Renal cortex interstitium (tissue), 11 donors: Measurements from ENCODE around the gene TCEA2. TPM values are rescaled to one million over a fixed set of nuclear protein-coding genes. Genes with fewer than 3 reads are reported as not detected.

Source experiments
- DNase-seq, 11 donors: peaks; one replicate each; pipeline ENCODE4 v3.0.0-alpha.2; 2013; ENCODE audit warnings: low read depth in 9 of 11, low spot score in 4 of 11; ENCODE audit errors: extremely low read depth in 1 of 11
- polyA plus RNA-seq, 3 donors: library from polyadenylated mRNA; unstranded; fragments of 120-200 nt; gene quantifications; one replicate each; pipeline ENCODE4 v1.2.1, GENCODE V29; 2013; ENCODE audit not compliant: insufficient read length in 3 of 3

The TCEA2 gene
- polyA plus RNA-seq, 3 donors, result 72.5 to 93.9 (median 89.4) TPM

DNA sequence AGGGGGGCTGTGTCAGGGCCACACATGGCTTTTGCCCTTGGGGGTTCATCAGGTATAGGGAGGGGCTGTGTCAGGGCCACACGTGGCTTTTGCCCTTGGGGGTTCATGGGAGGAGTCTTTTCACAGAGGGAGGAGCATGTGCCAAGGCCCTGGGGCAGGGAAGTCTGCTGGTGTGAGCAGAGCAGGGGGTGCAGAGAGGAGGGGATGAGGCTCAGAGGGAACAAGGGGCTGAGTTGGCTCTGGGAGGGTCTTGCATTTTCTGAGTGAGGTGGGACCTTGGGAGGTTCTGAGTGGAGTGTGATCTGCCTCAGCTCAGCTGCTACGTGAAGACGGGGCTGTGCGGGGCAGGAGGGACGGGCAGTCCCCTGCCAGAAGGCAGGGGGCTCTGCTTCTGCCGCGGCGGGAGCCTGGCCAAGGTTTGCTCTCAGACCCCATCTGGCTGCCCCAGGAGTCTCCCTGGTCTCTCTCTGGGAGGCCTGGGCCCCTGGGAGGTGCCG, 7.6 kb upstream of the TCEA2 start:
- no peak for DNase-seq

DNA sequence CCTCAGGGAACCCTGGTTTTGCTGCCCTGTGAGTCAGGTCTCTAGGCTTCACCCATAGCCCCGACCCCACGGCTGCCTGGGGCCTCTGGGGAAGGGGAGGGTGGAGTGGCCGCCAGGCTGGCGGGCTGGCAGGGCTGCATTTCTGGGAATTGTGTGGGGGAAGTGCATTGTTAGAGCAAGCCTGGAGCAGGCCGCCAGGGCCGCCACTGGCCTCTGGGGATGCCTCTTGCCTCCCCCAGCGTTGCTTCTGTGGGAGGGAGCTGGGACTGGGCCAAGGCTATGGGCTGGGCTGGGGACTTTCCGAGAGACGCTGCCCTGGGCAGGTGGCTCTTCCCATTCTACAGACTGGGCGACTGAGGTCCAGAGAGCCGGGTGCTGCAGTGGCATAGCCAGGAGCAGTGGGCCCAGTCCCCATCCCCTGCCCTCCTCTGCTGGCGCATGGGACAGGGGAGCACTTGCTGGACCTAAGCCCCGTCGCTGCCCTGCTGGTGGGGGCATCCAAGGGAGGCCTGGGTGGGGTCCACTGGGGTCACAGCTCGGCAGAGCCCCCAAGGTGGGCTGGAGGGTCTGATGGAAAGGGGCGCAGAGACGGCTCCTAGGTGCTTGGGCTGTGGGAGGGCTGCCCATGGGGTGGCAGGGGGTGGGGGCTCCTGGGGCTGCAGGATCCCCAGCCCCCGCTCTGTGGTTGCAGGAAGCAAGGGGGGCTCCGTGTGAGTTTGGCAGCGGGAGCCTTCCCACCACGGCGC, 6.9 kb upstream of the TCEA2 start:
- no peak for DNase-seq

DNA sequence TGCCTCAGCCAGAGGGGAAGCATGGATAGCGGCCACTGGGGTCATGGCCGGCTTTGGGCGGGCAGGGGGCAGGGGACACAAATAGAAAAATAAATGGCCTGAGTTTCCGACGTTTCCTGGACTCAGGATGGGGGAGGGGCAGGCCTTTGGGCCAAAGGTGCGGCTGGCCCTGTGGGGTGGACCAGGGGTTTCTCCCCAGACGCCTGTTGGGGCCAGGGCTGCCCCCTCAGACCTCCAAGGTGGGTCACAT, 6.4 kb upstream of the TCEA2 start:
- DNase-seq, result no peak

DNA sequence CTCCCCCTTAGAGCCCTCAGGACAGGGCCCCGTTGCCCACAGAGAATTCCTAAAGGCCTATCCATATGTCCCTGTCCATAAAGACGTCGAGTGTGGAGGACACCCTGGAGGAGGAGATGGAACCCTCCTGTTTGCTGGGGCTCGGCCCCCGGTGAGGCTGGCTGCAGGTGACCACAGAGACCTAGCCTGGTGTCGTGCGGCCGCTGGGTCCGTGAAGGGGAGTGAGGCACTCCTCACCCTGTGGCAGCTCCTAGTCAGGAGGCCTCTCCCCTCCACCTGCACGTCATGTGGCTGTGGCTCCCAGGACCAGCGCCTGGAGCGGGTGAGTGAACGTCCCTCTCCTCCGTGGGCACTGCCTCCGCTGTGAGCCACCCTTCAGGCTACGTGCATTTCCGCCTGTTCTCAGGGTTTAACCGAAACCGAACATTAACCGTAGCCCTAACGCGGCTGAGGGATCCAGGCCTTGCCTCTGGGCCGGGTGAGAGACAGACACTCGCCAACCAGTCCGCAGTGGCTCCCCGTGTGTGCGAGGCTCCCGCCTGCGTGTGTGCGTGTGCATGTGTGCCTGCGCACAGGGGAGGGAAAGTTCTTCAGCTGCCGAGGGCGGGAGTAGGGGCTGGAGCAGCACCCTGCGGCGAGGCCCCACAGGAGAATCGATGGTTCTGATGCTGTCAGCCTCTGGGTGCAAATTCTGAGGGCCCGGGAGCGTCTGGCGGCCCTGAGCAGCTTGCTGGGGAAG, 5.9 kb upstream of the TCEA2 start:
- DNase-seq, result no peak

DNA sequence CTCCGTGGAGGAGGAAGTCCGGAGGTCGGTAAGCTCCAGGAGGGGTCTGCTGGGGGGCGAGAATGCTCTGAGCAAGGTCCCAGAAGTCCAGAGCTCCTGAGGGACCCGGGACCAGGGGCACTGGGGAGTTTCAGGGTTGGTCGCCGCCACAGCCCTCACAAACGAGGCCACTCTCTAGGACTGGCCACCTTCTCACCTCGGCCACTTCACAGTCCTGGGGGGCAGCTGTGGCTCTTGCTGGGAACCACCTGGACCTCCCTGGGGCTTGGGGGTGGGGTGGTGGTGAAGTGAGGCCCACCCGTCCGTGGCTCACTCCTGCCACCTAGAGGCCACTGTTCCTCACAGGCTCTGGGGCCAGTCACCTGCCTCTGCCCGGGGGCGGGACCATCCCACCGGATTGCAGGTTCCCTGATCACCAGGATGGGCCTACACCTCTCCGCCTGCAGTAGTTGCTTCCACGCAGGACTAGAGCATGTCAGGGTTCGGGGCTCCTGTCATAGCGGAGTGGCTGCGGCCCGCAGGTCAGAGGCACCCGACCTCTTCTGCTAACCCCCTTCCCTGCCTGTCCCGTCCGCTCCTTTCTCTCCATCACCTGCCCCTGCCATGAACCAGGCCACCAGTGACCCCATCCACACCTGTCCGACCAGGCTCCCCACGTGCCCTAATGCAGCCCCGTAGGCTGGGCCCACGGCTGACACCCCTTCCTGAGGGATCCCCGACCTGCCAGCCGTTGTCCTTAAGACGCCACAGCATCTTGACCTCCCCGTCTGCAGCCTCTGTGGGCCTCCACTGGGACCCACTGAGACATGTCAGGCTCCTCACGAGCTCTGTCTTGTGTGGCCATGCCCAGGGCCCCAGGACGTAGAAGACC, 5.1 kb upstream of the TCEA2 start:
- DNase-seq, result peak in 3 of 11 donors; percentile 69 to 70 (median 69)

DNA sequence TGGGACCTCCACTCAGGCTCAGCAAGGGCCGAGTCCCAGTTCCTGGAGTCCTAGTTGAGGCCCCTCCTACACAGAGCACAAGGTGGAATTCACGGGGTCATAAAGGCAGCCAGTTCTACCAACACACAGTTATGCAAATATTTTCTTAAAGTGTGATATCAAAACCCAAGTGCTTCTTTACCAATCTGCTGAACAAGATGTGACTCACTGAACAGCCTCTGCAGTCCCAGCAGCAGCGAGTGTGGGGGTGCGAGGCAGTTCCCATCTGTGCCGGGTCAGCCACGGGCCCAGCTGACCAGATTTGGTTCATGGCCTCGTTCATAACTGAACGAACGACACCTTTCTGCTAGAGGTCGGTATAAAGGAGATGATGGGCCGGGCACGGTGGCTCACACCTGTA, 4.5 kb upstream of the TCEA2 start:
- DNase-seq, result no peak

DNA sequence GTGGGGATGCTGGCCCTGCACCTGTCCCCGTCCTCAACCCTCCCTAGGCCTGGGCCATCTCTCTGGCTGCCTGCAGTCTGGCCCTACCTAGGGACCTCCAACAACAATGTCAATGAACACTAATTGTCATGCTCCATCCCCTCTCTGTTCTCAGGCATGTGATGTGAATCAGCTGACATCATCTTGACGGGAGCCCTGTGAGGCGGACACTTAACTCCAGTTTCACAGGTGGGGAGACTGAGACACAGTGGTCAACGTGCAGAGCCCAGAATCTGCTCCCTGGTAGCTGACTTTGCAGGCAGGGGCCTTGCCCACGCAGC, 762 bp upstream of the TCEA2 start:
- no peak for DNase-seq

DNA sequence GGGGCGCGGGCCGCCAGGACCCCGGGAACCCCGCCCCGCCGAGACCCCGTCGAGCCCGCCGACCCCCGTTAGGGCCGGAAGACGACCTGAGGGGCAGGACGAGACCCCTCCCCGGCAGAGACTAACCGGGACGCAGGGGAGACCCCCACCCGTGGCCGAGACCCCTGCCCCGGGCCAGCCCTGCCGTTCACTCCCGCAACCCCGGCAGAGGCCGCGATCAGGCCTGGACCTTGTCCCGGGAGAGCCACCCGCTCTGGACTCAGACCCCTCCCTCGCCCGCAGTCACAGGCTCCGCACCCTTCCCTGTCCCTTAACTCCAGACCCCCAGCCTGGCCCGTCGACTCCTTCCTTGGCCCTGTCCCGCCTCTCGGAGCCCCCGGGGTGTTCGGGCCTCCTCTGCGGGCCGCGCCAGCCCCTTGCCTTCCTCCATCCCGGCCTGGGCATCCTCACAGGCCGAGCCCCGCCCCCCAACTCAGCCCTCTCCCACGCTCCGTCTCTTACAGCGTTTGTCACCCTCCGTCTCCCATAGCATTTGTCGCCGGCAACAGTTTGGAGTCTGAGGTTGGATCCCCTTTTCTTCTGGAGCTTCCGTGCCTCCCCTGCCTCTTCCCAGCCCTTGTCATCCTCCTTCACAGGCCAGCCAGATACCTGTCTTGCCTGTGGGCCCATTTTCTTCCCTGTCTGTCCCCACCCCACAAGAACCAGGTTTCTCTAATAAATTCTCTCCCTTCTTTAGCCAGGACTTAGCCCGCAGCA, 569 bp downstream of the TCEA2 start:
- no peak for DNase-seq

DNA sequence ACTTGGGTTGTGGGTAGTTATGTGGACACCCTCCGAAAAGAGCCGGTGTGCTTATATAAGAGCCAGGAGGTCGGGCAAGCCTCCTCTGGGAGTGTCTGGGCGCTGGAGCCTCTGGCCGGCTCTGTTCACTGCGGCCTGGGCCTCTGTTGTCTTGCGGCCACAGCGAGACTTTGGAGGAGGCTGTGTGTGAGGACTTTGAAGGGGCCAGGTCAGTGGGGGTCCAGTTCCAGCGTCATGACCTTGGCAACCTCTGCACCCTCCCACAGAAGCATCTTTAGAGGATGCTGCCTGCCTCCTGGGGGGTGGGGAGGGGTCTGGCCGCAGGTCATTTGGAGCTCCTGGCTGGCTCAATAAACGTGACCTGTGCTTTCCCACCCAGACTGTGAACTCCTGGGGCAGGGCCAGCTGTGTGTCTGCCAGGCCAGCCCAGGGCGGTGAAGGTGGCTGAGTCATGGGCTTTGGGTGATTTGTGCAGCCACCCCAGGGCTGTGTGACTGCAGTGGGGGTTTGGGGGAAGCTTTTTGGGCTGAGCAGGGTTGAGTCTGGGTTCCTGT, 1.2 kb downstream of the TCEA2 start:
- DNase-seq, result no peak

DNA sequence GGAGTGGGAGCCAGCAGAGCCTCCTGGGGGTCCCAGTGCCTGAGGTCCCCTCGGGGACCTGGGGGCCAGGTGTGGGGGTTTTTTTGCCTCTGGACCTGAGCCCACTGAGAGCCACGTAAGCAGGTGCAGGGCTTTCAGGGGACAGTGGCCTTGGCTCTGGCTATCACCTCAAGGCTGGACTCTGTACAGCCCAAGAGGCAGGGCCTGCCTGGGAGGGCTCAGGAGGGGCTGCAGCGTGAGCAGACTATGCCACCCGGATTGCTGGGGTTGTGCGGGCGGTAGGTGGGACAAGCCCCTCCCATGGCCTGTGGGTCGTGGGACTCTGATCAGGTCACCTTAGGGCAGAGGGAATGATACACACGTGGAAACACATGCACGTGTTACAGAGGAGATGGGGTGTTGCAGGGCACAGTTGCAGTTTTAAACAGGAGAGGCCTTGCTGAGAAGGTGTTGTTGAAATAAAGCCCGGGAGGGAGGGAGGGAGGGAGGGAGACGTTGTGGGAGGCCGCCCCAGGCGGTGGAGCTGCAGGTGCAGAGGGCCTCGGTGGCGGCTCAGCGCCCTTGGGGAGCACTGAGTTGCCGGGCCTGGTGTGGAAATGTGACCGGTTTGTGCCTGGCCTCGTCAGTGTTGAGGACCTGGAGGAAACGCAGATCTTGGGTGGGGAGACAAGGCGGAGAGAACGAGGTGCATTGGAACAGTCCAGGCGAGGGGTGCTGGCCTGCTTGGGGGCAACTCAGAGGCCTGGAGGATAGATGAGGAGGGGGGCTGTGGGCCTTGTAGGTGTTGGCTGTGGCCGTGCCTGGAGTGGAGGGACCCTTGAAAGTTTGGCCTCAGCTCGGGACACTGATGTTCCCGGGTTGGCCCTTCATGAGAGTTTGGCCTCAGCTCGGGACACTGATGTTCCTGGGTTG, 2.3 kb downstream of the TCEA2 start:
- no peak for DNase-seq

DNA sequence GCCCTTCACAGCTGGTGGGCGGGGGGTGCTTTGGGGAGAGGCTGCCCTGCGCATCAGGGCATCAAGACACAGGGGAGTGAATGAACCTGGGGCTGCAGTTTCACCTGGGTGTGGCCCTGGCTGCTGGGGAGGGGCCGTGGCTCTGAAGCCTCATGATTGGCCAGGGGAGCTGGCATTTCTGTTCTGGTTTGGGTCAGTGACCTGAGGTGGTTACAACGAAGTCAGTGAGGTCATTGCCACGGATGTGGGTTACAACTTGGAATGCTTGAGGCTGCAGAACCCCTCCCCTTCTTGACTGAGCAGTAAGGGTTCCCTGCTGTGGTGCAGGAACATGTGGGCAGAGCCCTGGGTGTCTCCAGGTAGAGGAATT, 3.0 kb downstream of the TCEA2 start:
- DNase-seq, result no peak

DNA sequence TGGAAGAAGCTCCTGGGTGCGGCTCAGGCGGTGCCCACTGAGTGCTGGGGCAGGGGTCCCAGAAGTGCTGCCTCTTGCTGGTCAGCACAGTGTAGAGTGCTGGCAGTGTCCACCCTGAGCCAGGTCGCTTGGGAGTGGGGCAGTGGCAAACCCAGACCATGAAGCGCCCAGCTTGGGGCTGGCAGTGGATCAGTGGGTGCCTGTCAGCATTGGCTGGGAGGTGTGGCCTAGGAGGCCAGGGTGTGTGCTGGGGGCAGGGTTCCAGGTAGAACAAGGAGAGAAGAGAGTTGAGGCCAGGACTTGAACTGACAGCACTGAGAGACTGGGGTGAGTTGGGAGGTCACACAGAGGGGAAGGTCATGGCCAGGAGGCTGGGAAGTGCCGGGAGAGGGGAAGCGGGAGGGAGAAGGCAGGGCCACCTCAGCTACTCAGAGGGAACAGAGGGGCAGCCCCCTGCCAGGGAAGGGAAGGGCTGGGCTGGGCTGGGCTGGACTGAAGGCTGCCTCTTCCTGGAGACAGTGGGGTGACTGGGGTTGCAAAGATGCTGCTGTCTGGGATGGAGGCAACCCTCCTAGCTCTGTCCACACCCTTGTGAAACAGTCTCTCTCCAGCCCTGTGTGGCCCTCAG, 4.1 kb downstream of the TCEA2 start:
- no peak for DNase-seq

DNA sequence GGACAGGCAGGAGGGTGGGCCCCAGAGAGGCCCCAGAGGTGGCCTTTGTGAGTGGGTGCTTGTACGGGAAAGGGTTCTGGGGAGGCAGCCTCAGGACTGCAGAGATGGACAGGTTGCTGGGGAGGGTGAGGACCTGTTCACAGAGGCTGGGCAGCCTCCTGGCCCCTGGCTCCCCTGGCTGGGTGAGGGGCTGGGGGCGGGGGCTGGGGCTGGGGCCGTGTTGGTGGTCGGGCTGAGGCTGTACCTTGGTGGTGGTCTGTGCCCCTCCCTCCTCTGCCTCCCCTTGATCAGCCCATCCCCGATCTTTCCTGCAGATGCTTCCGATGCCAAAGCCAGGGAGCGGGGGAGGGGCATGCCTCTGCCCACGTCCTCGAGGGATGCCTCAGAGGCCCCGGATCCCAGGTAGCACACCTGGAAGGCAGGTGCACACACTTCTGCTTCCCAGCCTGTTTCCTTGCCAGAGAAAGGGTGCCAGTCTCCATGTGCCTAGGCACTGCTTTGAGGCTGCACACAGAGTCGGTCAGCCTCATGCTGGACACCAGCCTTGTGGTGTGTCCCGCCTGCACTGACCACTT, 4.8 kb downstream of the TCEA2 start:
- DNase-seq, result no peak

DNA sequence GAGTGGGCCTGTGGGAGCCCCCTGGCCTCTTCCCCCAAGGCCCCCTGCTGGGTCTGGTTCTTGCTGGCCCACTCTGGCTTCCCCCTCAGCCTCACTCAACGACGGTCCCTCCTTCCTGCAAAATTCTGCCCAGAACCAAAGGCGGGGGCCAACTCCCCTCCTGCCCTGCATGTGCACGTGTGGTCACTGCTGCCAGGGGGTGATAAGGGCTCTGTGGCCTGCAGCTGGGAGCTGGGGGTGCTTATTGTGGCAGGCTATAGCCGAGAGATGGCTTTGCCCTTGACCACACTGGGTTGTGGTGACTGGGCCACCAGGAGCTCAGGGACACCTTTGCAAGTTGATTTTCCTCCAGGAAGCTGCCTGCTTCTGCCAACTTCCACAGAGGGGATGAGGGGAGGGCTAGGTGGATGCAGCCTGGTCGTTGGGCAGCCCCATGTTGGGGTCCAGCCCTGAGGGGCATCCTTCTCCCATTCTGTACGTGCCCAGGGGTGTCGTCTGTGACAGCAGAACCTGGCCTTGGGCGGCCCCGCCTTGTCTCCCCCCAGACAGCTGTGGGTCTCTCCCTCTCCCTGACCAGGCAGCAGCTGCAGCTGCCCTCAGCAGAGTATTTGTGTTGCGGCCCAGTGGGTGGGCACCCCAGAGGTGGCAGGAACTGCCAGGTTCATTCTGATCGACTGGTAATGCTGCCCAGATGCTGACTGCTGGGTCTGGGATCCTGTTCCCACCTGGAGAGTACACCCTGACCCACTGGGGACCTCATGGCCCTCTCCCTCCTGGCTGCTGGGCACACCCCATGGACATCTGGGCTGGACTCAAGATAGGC, 5.6 kb downstream of the TCEA2 start:
- no peak for DNase-seq

DNA sequence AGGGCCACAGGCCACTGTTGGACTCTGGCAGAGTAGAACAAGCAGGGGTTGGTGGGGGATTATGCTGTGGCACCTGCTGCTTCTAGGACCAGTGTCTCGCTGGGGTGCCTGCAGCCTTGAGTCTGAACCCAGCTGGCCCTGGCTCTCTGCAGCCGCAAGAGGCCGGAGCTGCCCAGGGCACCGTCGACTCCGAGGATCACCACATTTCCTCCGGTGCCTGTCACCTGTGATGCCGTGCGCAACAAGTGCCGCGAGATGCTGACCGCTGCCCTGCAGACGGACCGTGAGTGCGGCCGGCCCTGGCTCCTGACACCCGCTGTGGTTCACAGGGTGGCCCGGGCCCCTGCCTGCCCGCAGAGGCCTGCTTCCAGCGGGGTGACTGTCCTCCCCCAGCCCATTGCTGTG, 6.2 kb downstream of the TCEA2 start:
- no peak for DNase-seq

DNA sequence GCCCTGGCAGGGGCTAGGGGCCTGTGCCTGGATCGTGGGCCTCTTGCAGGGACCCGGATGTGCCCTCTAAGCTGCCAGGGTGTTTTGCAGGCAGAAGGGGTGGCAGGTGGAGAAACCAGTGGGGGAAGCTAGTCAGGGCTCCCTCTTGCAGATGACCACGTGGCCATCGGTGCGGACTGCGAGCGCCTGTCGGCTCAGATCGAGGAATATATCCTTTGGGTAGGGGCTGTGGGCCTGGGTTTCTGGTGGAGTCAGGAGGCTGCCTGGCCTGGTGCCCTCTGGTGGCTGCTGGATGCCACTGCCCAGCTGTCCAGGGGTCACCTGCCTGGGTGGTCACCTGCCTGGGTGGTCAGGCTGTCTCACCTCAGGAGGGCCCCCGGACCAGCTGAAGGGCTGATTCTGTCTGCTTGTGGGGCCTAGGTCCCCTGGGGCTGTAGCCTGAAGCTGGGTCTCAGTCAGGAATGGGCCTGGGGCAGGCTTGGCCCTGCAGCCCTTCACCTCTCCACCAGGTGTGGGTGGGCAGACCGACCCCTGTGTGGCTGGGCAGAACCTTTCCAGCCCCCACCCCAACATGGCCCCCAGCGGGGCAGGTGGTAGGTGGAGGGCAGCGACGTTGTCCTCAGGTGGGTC, 6.7 kb downstream of the TCEA2 start:
- DNase-seq, result no peak
